ENCODE data around the gene ANKK1.

The ANKK1 gene

DNA sequence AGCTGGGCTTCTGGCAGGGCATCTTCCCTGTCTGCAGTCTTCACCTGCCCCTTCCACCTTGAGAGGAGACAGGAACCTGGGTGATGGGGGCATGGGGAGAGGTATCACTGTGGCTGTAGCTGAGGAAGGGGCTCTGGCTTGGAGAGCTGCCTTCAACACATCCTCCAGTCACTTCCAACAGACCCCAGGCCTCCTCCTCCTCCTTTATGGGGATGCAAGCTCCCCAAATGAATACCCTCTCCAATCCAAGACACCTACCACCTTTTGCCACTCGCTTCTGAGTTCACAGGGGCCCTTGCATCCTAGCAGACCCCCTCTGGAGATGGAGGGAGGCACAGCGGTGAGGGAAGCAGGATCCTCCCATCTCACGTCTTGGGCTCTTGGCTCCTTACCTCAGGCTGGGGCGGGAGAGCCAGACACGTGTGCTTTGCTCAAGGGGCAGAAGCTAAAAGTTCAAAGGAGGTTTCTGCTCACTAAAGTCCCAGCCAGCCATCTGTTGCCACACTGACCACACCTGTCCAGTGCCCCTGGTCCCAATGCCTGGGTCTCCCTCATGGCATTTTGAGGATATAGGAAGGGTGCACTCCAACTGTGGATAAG lies 13.2 kb downstream of the ANKK1 start:
- TF ChIP-seq TOX (CRISPR knock-in tag; IDR thresholded peaks at IDR 0.05; ENCODE audit: borderline replicate concordance) (no peak), CSDC2 (CRISPR knock-in tag; IDR thresholded peaks at IDR 0.05) (no peak), TCF4 (CRISPR knock-in tag; IDR thresholded peaks at IDR 0.05; ENCODE audit: borderline replicate concordance) (no peak), ZNF70 (CRISPR knock-in tag; IDR thresholded peaks at IDR 0.05) (no peak), BACH2 (CRISPR knock-in tag; IDR thresholded peaks at IDR 0.05; ENCODE audit: borderline replicate concordance) (no peak), ZFP3 (CRISPR knock-in tag; IDR thresholded peaks at IDR 0.05) (no peak), ZFP30 (CRISPR knock-in tag; IDR thresholded peaks at IDR 0.05) (no peak), ARNTL (CRISPR knock-in tag; IDR thresholded peaks at IDR 0.05; ENCODE audit: borderline replicate concordance, low read depth) (no peak), ZC3H10 (CRISPR knock-in tag; IDR thresholded peaks at IDR 0.05) (no peak), ZNF8 (CRISPR knock-in tag; IDR thresholded peaks at IDR 0.05) (no peak), OSR1 (CRISPR knock-in tag; IDR thresholded peaks at IDR 0.05) (no peak), ZNF565 (CRISPR knock-in tag; conservative IDR thresholded peaks at IDR 0.05; ENCODE audit: low read depth) (no peak), PPARA (CRISPR knock-in tag; IDR thresholded peaks at IDR 0.05; ENCODE audit: borderline replicate concordance) (no peak), ISL1 (CRISPR knock-in tag; IDR thresholded peaks at IDR 0.05) (no peak)
- TF ChIP-seq, protein P1, sequence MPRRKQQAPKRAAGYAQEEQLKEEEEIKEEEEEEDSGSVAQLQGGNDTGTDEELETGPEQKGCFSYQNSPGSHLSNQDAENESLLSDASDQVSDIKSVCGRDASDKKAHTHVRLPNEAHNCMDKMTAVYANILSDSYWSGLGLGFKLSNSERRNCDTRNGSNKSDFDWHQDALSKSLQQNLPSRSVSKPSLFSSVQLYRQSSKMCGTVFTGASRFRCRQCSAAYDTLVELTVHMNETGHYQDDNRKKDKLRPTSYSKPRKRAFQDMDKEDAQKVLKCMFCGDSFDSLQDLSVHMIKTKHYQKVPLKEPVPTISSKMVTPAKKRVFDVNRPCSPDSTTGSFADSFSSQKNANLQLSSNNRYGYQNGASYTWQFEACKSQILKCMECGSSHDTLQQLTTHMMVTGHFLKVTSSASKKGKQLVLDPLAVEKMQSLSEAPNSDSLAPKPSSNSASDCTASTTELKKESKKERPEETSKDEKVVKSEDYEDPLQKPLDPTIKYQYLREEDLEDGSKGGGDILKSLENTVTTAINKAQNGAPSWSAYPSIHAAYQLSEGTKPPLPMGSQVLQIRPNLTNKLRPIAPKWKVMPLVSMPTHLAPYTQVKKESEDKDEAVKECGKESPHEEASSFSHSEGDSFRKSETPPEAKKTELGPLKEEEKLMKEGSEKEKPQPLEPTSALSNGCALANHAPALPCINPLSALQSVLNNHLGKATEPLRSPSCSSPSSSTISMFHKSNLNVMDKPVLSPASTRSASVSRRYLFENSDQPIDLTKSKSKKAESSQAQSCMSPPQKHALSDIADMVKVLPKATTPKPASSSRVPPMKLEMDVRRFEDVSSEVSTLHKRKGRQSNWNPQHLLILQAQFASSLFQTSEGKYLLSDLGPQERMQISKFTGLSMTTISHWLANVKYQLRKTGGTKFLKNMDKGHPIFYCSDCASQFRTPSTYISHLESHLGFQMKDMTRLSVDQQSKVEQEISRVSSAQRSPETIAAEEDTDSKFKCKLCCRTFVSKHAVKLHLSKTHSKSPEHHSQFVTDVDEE (CRISPR knock-in tag; IDR thresholded peaks at IDR 0.05) = no peak
- ATAC-seq = no peak

DNA sequence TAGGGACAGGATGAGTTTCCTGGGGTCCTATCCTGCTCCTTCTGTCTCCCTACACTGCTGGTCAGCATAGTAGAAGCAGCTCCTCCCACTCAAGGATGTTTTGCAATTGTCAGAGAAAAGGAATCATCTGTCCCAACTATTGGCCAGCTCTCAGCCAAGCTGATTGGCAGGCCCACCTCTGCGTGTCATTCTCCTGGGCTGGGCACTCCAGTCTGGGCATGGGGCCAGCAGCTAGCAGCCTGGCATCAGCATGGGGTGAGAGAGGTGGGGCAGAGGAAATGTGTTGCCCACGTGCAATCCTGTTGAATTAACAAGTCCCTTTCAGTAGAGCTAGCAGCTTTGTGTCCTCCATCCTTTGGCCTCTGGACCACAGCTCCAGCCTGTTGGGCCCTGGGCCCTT lies 14.1 kb downstream of the ANKK1 start:
- ATAC-seq = peak; percentile 85

More for the DNA sequence above, 14.1 kb downstream of the ANKK1 start:
- TF ChIP-seq RARB (CRISPR knock-in tag; IDR thresholded peaks at IDR 0.05) = no peak
- TF ChIP-seq, protein P2, sequence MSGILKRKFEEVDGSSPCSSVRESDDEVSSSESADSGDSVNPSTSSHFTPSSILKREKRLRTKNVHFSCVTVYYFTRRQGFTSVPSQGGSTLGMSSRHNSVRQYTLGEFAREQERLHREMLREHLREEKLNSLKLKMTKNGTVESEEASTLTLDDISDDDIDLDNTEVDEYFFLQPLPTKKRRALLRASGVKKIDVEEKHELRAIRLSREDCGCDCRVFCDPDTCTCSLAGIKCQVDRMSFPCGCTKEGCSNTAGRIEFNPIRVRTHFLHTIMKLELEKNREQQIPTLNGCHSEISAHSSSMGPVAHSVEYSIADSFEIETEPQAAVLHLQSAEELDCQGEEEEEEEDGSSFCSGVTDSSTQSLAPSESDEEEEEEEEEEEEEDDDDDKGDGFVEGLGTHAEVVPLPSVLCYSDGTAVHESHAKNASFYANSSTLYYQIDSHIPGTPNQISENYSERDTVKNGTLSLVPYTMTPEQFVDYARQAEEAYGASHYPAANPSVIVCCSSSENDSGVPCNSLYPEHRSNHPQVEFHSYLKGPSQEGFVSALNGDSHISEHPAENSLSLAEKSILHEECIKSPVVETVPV (CRISPR knock-in tag; IDR thresholded peaks at IDR 0.05) = no peak
- TF ChIP-seq ZFP3 (CRISPR knock-in tag; IDR thresholded peaks at IDR 0.05) = no peak
- no peak for TF ChIP-seq OSR1 (CRISPR knock-in tag; IDR thresholded peaks at IDR 0.05)
- no peak for TF ChIP-seq ZC3H10 (CRISPR knock-in tag; IDR thresholded peaks at IDR 0.05)
- no peak for TF ChIP-seq ZNF8 (CRISPR knock-in tag; IDR thresholded peaks at IDR 0.05)
- TF ChIP-seq ZNF565 (CRISPR knock-in tag; conservative IDR thresholded peaks at IDR 0.05; ENCODE audit: low read depth) = no peak
- TF ChIP-seq ZFP30 (CRISPR knock-in tag; IDR thresholded peaks at IDR 0.05) = no peak
- no peak for TF ChIP-seq ZNF70 (CRISPR knock-in tag; IDR thresholded peaks at IDR 0.05)
- no peak for TF ChIP-seq ARNTL (CRISPR knock-in tag; IDR thresholded peaks at IDR 0.05; ENCODE audit: borderline replicate concordance, low read depth)
- no peak for TF ChIP-seq BACH2 (CRISPR knock-in tag; IDR thresholded peaks at IDR 0.05; ENCODE audit: borderline replicate concordance)
- TF ChIP-seq, protein P3, sequence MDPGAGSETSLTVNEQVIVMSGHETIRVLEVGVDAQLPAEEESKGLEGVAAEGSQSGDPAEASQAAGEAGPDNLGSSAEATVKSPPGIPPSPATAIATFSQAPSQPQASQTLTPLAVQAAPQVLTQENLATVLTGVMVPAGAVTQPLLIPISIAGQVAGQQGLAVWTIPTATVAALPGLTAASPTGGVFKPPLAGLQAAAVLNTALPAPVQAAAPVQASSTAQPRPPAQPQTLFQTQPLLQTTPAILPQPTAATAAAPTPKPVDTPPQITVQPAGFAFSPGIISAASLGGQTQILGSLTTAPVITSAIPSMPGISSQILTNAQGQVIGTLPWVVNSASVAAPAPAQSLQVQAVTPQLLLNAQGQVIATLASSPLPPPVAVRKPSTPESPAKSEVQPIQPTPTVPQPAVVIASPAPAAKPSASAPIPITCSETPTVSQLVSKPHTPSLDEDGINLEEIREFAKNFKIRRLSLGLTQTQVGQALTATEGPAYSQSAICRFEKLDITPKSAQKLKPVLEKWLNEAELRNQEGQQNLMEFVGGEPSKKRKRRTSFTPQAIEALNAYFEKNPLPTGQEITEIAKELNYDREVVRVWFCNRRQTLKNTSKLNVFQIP (CRISPR knock-in tag; IDR thresholded peaks at IDR 0.05; ENCODE audit: borderline replicate concordance, low read depth) = no peak
- TF ChIP-seq GLIS3 (CRISPR knock-in tag; IDR thresholded peaks at IDR 0.05) = no peak
- no peak for TF ChIP-seq ISL1 (CRISPR knock-in tag; IDR thresholded peaks at IDR 0.05)
- TF ChIP-seq, protein P4, sequence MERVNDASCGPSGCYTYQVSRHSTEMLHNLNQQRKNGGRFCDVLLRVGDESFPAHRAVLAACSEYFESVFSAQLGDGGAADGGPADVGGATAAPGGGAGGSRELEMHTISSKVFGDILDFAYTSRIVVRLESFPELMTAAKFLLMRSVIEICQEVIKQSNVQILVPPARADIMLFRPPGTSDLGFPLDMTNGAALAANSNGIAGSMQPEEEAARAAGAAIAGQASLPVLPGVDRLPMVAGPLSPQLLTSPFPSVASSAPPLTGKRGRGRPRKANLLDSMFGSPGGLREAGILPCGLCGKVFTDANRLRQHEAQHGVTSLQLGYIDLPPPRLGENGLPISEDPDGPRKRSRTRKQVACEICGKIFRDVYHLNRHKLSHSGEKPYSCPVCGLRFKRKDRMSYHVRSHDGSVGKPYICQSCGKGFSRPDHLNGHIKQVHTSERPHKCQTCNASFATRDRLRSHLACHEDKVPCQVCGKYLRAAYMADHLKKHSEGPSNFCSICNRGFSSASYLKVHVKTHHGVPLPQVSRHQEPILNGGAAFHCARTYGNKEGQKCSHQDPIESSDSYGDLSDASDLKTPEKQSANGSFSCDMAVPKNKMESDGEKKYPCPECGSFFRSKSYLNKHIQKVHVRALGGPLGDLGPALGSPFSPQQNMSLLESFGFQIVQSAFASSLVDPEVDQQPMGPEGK (CRISPR knock-in tag; IDR thresholded peaks at IDR 0.05; ENCODE audit: borderline replicate concordance) = no peak
- TF ChIP-seq TOX (CRISPR knock-in tag; IDR thresholded peaks at IDR 0.05; ENCODE audit: borderline replicate concordance) = no peak
- TF ChIP-seq, protein P1 (CRISPR knock-in tag; IDR thresholded peaks at IDR 0.05) = no peak
